ENCODE data around the gene MAN1A1. TPM values are rescaled to one million over a fixed set of nuclear protein-coding genes. Genes with fewer than 3 reads are reported as not detected.
A peak's percentile ranks its signal among the peaks of the same experiment; 100 is the strongest.

MAN1A1 gene
- total and polyA plus RNA-seq, 2 experiments from 2014 or later, result 2.0 to 8.7 TPM

- H3K27me3 ChIP-seq (ENCODE audit: insufficient read depth), result no peaks in the 10 kb centered on the region
- H3K27ac Mint-ChIP-seq, result no peak overlapping the region
- no peak for ATAC-seq
Observed at GRCh38 chr6:119166024-119166784, 183.4 kb downstream of the MAN1A1 start.

GRCh38 chr6:119163006-119163405 lies 186.6 kb downstream of the MAN1A1 start:
- H3K27ac ChIP-seq (ENCODE audit: low read depth), result no peak overlapping the region
- TF ChIP-seq JUNB (IDR thresholded peaks at IDR 0.05; ENCODE audit: unreplicated experiment) (no peak), NANOG (IDR thresholded peaks at IDR 0.05; ENCODE audit: borderline replicate concordance) (no peak), STAT1 (IDR thresholded peaks at IDR 0.05; ENCODE audit: unreplicated experiment) (no peak), REST (IDR thresholded peaks at IDR 0.05; ENCODE audit: unreplicated experiment) (no peak), POLR2AphosphoS5 (IDR thresholded peaks at IDR 0.05; ENCODE audit: low read depth) (no peak), ZNF331 (CRISPR knock-in tag; IDR thresholded peaks at IDR 0.05; ENCODE audit: low read depth) (no peak)
- Mint-ChIP-seq H3K4me1 (no peaks in the 10 kb centered on the region), H3K4me3 (no peak overlapping the region), H3K36me3 (ENCODE audit: low read depth) (no peaks in the 10 kb centered on the region), H3K27ac (no peak overlapping the region), H3K27me3 (ENCODE audit: insufficient read depth, low read depth, poor library complexity) (no peaks in the 10 kb centered on the region), H3K9me3 (no peaks in the 10 kb centered on the region)
- H3K4me1 ChIP-seq (ENCODE audit: insufficient read depth), result no peaks in the 10 kb centered on the region
- 0 out of 2 replicates have a peak, but pooled peaks cover 4% of the 10 kb centered on the region for H3K9me2 ChIP-seq (ENCODE audit: insufficient read depth)
- no peaks in the 10 kb centered on the region for H3K27me3 ChIP-seq (ENCODE audit: insufficient read depth)
- H3F3A ChIP-seq (replicated peaks; ENCODE audit: low read depth), result no peaks in the 10 kb centered on the region
- no peak overlapping the region for H3K4me2 ChIP-seq
- H4K20me1 ChIP-seq (replicated peaks; ENCODE audit: insufficient read depth), result no peaks in the 10 kb centered on the region
- H3K4me3 ChIP-seq, result no peak overlapping the region
- H3K36me3 ChIP-seq (ENCODE audit: insufficient read depth), result no peaks in the 10 kb centered on the region
- H3K79me2 ChIP-seq (replicated peaks; ENCODE audit: insufficient read depth), result no peaks in the 10 kb centered on the region
- DNase-seq (ENCODE audit: low spot score), result no peak
- no peak overlapping the region for H2AFZ ChIP-seq
- no peak for ATAC-seq

More at GRCh38 chr6:119166024-119166784, 183.4 kb downstream of the MAN1A1 start:
- no peaks in the 10 kb centered on the region for H3K36me3 ChIP-seq (ENCODE audit: insufficient read depth)
- no peak overlapping the region for H3K27ac ChIP-seq (ENCODE audit: low read depth)
- DNase-seq (ENCODE audit: low spot score), result no peak
- H3K36me3 Mint-ChIP-seq (ENCODE audit: low read depth), result no peaks in the 10 kb centered on the region
- H3F3A ChIP-seq (replicated peaks; ENCODE audit: low read depth), result no peaks in the 10 kb centered on the region
- H3K4me1 Mint-ChIP-seq, result no peaks in the 10 kb centered on the region
- no peak overlapping the region for H3K4me3 Mint-ChIP-seq
- H3K9me2 ChIP-seq (ENCODE audit: insufficient read depth), result no peaks in the 10 kb centered on the region
- no peaks in the 10 kb centered on the region for H3K27me3 Mint-ChIP-seq (ENCODE audit: insufficient read depth, low read depth, poor library complexity)
- H3K79me2 ChIP-seq (replicated peaks; ENCODE audit: insufficient read depth), result no peaks in the 10 kb centered on the region
- no peaks in the 10 kb centered on the region for H4K20me1 ChIP-seq (replicated peaks; ENCODE audit: insufficient read depth)
- H3K4me2 ChIP-seq, result no peak overlapping the region
- TF ChIP-seq POLR2AphosphoS5 (IDR thresholded peaks at IDR 0.05; ENCODE audit: low read depth) (no peak), STAT1 (IDR thresholded peaks at IDR 0.05; ENCODE audit: unreplicated experiment) (no peak), EZH2phosphoT487 (IDR thresholded peaks at IDR 0.05; ENCODE audit: unreplicated experiment) (no peak), NANOG (IDR thresholded peaks at IDR 0.05; ENCODE audit: borderline replicate concordance) (no peak), CREB1 (CRISPR knock-in tag; IDR thresholded peaks at IDR 0.05; ENCODE audit: low read depth) (no peak)
- H3K9me3 Mint-ChIP-seq, result no peaks in the 10 kb centered on the region
- H3K4me3 ChIP-seq, result no peak overlapping the region
- H2AFZ ChIP-seq, result 0 out of 2 replicates have a peak overlapping the region, but pooled peaks have one; percentile 9
- H3K4me1 ChIP-seq (ENCODE audit: insufficient read depth), result no peaks in the 10 kb centered on the region
